EL (cell line): ENCODE measurements around the gene USP48.
A peak's percentile ranks its signal among the peaks of the same experiment; 100 is the strongest.

ENCODE experiments used
- DNase-seq: peaks from one replicate; pipeline ENCODE4 v3.0.0-alpha.2; 2016

USP48 gene

GRCh38 chr1:21651214-21652042, 131.5 kb downstream of the USP48 start:
- DNase-seq = peak; percentile 44

DNA sequence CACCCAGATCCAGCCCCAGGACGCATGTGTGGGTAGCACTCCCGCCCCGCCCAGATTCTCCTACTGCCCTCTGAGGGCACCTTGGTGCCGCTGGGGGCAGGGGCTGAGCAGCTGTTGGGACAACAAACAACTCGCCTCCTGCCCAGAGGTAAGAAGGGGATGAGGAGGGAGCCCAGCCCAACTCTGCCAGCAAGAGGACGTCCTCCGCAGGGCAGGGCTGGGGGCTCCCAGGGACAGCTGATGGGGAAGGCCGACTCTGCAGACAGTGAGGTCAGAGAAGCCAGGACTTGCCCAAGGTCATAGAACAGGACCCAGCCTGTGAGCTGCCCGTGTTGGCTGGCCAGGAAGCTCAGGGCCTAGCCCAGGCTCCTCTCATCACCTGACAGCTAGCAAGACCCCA, 132.5 kb downstream of the USP48 start:
- DNase-seq = no peak

DNA sequence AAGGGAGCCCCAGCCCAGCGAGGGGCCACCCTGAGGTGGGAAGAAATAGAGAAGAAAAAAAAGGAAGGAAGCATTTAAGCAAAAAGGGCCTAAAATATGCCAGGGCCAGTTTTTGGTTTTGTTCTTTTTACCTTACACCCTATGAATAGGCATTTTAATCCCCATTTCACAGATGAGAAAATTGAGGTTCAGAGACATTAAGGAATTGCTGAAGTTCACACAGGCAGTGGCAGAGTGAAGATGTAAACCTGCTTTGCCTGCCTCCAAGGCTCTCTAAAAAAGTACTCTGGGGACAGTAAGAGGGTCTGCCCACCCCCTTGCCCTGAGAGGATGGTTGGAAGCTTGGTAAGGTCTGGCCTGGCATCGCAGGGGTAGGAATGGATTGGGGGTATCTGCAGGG, 133.6 kb downstream of the USP48 start:
- no peak for DNase-seq

GRCh38 chr1:21648791-21649190, 134.2 kb downstream of the USP48 start:
- DNase-seq = no peak

GRCh38 chr1:21648352-21648730, 134.6 kb downstream of the USP48 start:
- DNase-seq = no peak

- peak; percentile 64 for DNase-seq
These were observed 135.3 kb downstream of the USP48 start for GRCh38 chr1:21647431-21648351.

- DNase-seq = no peak
These were observed 137.4 kb downstream of the USP48 start for GRCh38 chr1:21645550-21645949.

DNA sequence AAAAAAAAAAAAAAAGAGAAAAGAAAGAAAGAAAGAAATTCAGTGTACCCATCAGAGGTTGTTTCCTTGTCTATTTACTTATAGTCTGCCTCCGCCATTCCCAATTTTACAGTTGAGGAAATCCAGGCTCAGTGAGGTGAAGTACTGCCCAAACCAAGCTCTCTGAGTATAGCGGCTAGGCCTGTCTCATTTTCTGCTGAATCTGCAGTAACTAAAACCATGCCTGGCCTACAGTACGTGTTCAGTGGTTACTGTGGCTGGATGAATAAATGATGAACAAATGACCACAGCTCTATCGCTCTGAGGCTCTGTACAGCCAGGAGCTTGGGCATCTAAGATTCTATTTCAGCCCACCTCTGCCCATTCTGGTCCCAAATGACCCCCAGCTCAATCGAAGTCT, 138.0 kb downstream of the USP48 start:
- DNase-seq = no peak

DNA sequence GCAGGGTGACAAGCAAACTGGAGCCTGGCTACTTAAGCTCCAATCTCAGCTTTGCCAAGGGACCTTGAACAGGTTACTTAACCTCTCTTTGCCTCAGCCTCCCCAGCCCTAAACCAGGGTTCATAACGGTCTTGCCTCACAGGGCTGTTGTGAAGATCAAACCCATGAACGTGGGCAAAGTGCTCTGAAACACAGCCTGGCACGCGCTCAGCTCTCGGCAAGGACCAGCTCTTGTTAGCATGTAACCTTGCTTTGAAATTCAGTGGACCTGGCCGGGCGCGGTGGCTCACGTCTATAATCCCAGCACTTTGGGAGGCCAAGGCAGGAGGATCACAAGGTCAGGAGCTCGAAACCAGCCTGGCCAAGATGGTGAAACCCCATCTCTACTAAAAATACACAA, 138.6 kb downstream of the USP48 start:
- DNase-seq = no peak

- DNase-seq = no peak
These were observed 139.3 kb downstream of the USP48 start for GRCh38 chr1:21643624-21644023.

GRCh38 chr1:21641967-21642739, 140.8 kb downstream of the USP48 start:
- no peak for DNase-seq

GRCh38 chr1:21641537-21641936, 141.4 kb downstream of the USP48 start:
- no peak for DNase-seq

- no peak for DNase-seq
These were observed 141.9 kb downstream of the USP48 start for GRCh38 chr1:21641076-21641475.

GRCh38 chr1:21640653-21641052, 142.3 kb downstream of the USP48 start:
- DNase-seq = no peak

DNA sequence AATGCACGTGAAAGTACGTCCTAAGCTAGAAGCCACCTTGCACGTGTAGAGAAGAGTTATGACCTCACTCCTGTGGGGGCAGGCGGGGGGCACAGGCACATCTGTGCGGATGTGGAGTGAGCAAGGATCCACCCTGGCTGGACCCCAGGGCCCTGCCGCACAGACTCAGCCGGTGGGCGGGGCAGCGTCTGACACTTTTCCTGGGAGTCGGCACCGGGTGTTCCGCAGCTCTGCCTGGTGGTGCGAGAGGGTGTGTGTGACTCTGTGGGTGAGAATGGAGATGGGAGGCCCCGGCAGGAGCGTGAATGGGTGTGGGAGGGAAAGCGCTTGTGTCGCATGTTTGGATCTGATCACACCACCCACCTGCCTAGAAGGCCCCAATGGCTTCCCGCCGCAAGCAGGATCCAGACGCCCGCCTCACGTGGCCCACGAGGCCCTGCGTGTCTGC, 143.3 kb downstream of the USP48 start:
- DNase-seq = no peak

DNA sequence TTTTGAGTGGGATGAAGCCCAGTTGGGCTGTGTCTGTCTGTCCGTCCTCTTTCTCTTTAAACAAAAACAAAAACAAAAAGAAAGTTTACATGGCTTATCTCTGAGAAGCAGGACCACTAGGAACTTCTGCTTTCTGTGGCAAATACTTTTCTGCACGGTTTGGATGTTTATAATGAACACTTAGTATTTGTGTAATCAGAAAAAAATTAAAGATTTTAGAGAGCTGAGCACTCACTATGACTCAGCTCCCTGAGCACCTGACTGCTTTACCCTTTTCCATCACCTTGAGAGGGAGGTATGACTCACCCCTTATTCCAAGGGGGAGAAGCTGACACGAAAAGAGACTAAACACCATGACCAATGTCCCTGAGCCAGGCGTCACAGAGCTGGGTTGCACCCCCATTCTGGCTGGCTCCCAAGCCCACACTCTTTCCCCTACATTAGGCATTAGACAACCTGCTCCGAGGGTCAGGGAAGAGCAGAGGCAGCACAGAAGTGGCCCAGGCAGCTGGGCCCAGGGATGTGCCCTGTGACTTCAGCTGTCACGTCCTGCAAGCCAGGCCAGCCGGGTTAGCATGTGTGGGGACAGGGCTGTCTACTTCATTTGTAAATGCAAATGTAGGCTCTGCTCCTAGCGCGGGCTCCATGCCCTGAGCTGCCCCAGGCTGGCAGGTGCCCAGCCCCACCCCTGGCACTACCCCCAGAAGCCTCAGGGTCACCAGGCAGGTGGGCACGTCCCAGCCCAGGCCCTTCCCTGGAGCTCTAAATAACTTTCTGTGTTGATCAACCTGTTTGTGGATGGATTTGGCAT, 144.2 kb downstream of the USP48 start:
- DNase-seq = peak; percentile 41

GRCh38 chr1:21637514-21637913, 145.4 kb downstream of the USP48 start:
- DNase-seq = no peak

DNA sequence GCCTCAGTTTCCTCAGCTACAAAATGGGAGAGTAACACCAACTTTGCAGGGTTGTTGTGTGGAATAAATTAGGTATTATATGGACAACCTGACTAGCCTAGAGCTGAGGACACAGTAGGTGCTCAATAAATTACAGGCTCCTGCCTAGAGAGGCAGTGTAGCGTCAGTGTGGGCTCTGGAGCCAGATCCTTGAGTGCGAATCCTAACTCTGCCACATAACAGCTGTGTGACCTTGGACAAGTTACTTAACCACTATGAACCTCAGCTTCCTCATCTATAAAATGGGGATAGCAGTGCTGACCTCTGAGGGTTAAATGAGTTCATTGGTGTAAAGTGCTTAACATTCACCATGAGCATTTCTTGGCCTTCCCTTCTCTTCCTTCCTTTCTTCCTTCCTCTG, 146.9 kb downstream of the USP48 start:
- no peak for DNase-seq

DNA sequence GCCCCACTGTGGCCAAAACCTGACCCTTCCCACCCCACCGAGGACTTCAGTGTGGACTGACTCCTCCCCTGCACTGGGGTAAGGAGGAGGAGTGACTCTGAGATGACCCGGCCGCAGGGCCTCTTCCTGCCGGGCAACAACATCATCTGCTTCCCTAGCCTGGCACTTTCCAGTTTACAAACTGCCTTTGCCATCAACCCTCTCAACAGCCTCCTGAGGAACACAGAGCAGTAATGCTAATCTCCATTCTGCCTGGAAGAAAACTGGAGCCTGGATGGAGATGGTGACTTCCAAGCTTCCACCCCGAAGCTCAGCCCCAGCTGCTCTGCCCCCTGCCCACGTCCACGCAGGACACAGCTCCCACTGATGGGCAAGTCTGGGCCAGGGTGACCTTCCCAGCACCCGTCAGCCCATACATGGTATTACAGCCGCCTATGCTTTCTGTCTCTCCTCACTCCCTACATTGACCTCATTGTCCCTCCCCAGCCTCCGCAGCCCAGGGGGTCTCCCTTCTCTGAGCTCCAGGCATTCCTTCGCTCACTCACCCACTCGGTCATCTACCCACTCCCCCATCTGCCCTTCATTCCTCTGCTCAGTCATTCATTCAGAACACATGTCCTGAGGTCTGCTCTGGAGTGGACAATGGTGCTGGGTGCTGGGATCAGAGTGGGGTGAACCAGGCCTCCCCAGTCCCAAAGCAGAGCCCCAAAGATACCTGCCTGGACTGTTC, 148.0 kb downstream of the USP48 start:
- DNase-seq = no peak

DNA sequence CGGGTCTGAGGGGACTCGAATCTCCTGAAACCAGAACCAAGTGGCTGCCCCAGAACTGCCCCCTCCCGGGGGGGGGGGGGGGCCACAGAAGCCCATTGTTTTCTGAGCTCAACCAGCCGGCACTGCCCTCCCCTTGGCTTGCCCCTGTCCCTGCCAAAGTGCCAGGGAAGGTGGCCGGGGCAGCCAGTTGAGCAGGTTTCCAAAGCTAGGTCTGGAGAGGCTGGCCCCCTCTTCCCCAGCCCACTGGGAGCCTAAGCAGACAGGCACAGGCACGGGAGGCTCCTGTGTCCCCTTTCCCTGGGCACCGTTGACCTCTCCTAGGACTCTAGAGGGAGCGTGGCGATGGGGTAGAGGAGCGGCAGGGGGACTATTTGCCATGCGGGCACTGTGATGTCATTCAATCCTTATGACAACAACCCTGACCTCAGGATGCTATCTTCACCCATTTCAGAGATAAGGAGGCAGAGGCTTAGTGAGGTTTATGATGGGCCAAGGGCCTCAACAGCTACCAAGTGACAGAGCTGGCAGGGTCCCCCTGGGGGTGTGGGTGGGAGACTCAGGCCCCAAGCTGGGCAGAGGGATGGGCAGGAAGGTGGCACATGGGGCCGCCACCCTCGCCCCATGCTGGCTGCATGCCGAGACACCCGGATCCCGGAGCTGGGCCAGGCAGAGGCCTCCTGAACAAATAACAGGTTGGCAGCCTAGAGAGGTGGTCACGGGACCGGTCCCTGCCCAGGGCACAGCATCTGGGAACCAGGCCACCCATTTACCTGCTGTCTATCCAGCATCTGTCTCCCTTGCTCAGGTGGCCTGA, 148.8 kb downstream of the USP48 start:
- no peak for DNase-seq
